Endodermal cell (in vitro differentiated cells): ENCODE measurements around the gene DLGAP1. TPM values are rescaled to one million over a fixed set of nuclear protein-coding genes. Genes with fewer than 3 reads are reported as not detected.

ENCODE experiments used
- DNase-seq: peaks from one replicate; pipeline ENCODE4 v3.0.0-alpha.2; 2017
- H3K27ac ChIP-seq: 2 replicates; pipeline ENCODE4 v1.5.1; 2013; ENCODE audit warnings: mild to moderate bottlenecking, low read depth, low read length, moderate library complexity
- H3K27me3 ChIP-seq: 2 replicates; pipeline ENCODE4 v1.6.1; 2013; ENCODE audit warnings: mild to moderate bottlenecking, low read length, moderate library complexity; ENCODE audit not compliant: insufficient read depth, control insufficient read depth, poor library complexity, severe bottlenecking
- H3K36me3 ChIP-seq: 2 replicates; pipeline ENCODE4 v1.7.0; 2013; ENCODE audit warnings: mild to moderate bottlenecking, low read length, moderate library complexity; ENCODE audit not compliant: control insufficient read depth, insufficient read depth
- H3K4me1 ChIP-seq: one replicate; pipeline ENCODE4 v1.7.0; 2013; ENCODE audit warnings: low read length; ENCODE audit not compliant: control insufficient read depth, insufficient read depth
- H3K4me3 ChIP-seq: 2 replicates; pipeline ENCODE4 v1.5.1; 2013; ENCODE audit warnings: mild to moderate bottlenecking, low read length, moderate library complexity
- H3K9ac ChIP-seq: 2 replicates; pipeline ENCODE4 v1.6.1; 2013; ENCODE audit warnings: mild to moderate bottlenecking, low read length, moderate library complexity; ENCODE audit not compliant: poor library complexity, severe bottlenecking; ENCODE audit errors: extremely low read depth
- H3K9me3 ChIP-seq: 2 replicates; pipeline ENCODE4 v1.6.1; 2013; ENCODE audit warnings: mild to moderate bottlenecking, low read length, moderate library complexity; ENCODE audit not compliant: control insufficient read depth
- H3K27ac Mint-ChIP-seq: 2 replicates; pipeline ENCODE4 v1.8.0; 2020; ENCODE audit warnings: mixed read lengths
- H3K27me3 Mint-ChIP-seq: 2 replicates; pipeline ENCODE4 v1.8.0; 2021; ENCODE audit warnings: mild to moderate bottlenecking, mixed read lengths; ENCODE audit not compliant: insufficient read depth
- H3K36me3 Mint-ChIP-seq: 2 replicates; pipeline ENCODE4 v1.8.0; 2020; ENCODE audit warnings: low read depth, mixed read lengths
- H3K4me1 Mint-ChIP-seq: 2 replicates; pipeline ENCODE4 v1.8.0; 2020; ENCODE audit warnings: mixed read lengths
- H3K4me3 Mint-ChIP-seq: 2 replicates; pipeline ENCODE4 v1.8.0; 2020; ENCODE audit warnings: mild to moderate bottlenecking, moderate library complexity, mixed read lengths
- H3K9me3 Mint-ChIP-seq: 2 replicates; pipeline ENCODE4 v1.8.0; 2020; ENCODE audit warnings: mild to moderate bottlenecking, mixed read lengths
- WGBS, 2 experiments: methylation state at CpG; one replicate each; pipeline versions ENCODE4 v1.1.5 to v1.1.7; 2013; ENCODE audit warnings: missing lambda C conversion rate in 2 of 2, mixed read lengths in 1 of 2; ENCODE audit not compliant: insufficient coverage in 1 of 2, insufficient read length in 1 of 2; 5-methylcytosine and 5-hydroxymethylcytosine counted together
- total RNA-seq, 2 donors: library from RNA; stranded (reverse); fragmentation: NEBNext Ultra II Directional in 1 of 2; extraction: Animal tissue kit (Norgen Biotek cat#: 25700) in 1 of 2; gene quantifications; 2 replicates in 1 of 2; 3 replicates in 1 of 2; pipeline ENCODE4 v1.2.1, GENCODE V29; 2021
- TF ChIP-seq, protein P1 (sequence below): fragments of 200-600 bp; sonication (generic); conservative IDR thresholded peaks from 2 replicates; pipeline ENCODE4 v1.5.0; 2021; ENCODE audit warnings: antibody characterized with exemption, mild to moderate bottlenecking

Gene DLGAP1
- total RNA-seq, 2 donors from 2014 or later, result 11.5 to 21.5 TPM

DNA sequence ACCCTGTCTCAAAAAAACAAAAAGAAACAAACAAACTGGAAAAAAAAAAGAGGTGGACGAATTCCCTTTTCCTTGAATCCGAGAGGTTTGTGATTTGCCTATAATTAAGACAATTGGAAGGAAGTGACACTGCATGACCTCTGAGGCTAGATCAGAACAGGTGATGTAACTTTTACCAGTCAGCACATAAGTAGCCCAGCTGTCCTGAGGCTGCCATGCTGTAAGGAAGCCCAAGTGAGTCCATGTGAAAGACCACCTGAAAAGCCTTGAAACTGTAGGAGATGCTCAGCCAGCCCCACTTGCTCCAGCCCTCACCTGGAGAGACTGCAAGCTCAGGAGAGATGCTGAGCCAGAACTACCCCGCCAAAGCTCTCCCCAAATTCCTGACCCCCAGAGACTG lies 838.4 kb downstream of the DLGAP1 start:
- Histone ChIP-seq H3K27me3 (no peaks in the 10 kb centered on the region), H3K27ac (no peak overlapping the region), H3K4me1 (no peaks in the 10 kb centered on the region), H3K9me3 (no peaks in the 10 kb centered on the region), H3K36me3 (no peaks in the 10 kb centered on the region), H3K4me3 (no peak overlapping the region), H3K9ac (no peak overlapping the region)
- Mint-ChIP-seq H3K9me3 (no peaks in the 10 kb centered on the region), H3K27me3 (no peaks in the 10 kb centered on the region), H3K4me3 (no peak overlapping the region), H3K4me1 (peaks cover 17% of the 10 kb centered on the region), H3K27ac (no peak overlapping the region), H3K36me3 (no peaks in the 10 kb centered on the region)
- WGBS, 2 experiments, result 97 to 100% methylated on average over 1 to 3 of the region's 3 CpGs
- TF ChIP-seq, protein P1, sequence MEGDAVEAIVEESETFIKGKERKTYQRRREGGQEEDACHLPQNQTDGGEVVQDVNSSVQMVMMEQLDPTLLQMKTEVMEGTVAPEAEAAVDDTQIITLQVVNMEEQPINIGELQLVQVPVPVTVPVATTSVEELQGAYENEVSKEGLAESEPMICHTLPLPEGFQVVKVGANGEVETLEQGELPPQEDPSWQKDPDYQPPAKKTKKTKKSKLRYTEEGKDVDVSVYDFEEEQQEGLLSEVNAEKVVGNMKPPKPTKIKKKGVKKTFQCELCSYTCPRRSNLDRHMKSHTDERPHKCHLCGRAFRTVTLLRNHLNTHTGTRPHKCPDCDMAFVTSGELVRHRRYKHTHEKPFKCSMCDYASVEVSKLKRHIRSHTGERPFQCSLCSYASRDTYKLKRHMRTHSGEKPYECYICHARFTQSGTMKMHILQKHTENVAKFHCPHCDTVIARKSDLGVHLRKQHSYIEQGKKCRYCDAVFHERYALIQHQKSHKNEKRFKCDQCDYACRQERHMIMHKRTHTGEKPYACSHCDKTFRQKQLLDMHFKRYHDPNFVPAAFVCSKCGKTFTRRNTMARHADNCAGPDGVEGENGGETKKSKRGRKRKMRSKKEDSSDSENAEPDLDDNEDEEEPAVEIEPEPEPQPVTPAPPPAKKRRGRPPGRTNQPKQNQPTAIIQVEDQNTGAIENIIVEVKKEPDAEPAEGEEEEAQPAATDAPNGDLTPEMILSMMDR, result no peak
- no peak for DNase-seq

DNA sequence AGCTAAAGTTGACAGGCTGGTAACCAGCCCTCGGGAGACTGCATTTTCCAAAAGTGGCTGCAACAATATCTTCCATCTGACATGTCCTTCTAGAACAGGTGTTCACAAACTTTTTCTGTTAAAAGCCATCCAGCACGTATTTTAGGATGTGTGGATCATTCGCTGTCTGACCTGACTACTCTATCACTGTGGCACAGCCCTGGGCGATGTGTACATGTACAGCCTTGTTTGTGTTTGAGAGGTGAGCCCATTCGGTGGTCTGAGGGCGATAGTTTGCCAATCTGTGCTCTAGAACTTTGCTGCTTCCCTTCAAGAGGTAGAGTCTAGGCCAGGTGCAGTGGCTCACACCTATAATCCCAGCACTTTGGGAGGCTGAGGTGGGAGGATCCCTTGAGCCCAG lies 839.0 kb downstream of the DLGAP1 start:
- H3K4me1 ChIP-seq, result peaks cover 6% of the 10 kb centered on the region
- no peaks in the 10 kb centered on the region for H3K27me3 Mint-ChIP-seq
- no peak overlapping the region for H3K4me3 Mint-ChIP-seq
- H3K4me1 Mint-ChIP-seq, result peaks cover 23% of the 10 kb centered on the region
- H3K9me3 ChIP-seq, result no peaks in the 10 kb centered on the region
- no peaks in the 10 kb centered on the region for H3K9me3 Mint-ChIP-seq
- H3K4me3 ChIP-seq, result no peak overlapping the region
- H3K27ac Mint-ChIP-seq, result no peak overlapping the region
- H3K36me3 Mint-ChIP-seq, result no peaks in the 10 kb centered on the region
- H3K9ac ChIP-seq, result no peak overlapping the region
- no peaks in the 10 kb centered on the region for H3K36me3 ChIP-seq
- H3K27me3 ChIP-seq, result no peaks in the 10 kb centered on the region
- TF ChIP-seq, protein P1, result no peak
- 88 to 94% methylated on average over 5 to 6 of the region's 6 CpGs for WGBS, 2 experiments
- DNase-seq, result peak; percentile 30
- H3K27ac ChIP-seq, result no peak overlapping the region

DNA sequence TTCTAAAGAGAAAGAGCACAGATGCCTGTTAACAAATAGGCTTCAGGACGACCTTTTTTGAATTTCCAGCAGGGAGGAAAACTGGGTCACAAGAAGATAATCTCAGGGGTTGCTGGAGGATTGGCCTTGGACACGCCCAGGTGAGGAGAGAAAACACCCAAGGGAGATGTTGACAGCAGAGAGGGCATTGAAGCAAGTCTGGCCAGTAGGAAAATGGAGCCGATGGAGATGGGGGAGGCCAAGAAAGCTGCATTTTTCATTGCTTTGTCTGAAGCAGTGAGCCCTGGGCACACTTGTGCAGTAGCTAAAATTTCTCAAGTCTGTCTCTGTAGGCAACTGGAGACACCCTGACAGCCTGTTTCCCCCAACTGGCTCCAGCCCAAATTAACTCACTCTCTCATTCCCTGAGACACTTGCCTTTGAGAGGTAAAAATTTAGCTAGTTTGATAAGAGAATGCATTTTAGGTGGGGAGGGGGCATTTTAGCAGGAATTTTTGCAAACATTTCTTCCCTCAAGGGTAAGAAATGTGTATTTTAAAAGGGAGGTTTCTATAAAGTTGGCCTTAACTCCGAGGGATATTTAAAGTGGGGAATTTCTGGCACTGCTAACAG lies 839.6 kb downstream of the DLGAP1 start:
- TF ChIP-seq, protein P1, result no peak
- no peak for DNase-seq
- no peaks in the 10 kb centered on the region for H3K36me3 ChIP-seq
- Mint-ChIP-seq H3K9me3 (no peaks in the 10 kb centered on the region), H3K27ac (peak overlapping the region; percentile 34), H3K36me3 (no peaks in the 10 kb centered on the region), H3K27me3 (no peaks in the 10 kb centered on the region), H3K4me3 (no peak overlapping the region), H3K4me1 (peaks cover 24% of the 10 kb centered on the region)
- H3K9me3 ChIP-seq, result no peaks in the 10 kb centered on the region
- H3K27me3 ChIP-seq, result no peaks in the 10 kb centered on the region
- H3K4me1 ChIP-seq, result peaks cover 7% of the 10 kb centered on the region
- 61 to 63% methylated on average over 3 to 4 of the region's 4 CpGs for WGBS, 2 experiments
- H3K27ac ChIP-seq, result no peak overlapping the region
- no peak overlapping the region for H3K9ac ChIP-seq
- no peak overlapping the region for H3K4me3 ChIP-seq
